HL-60 (cell line): ENCODE results near the gene DTD2.

Experiments used
- DNase-seq, 2 experiments: peaks; one replicate each; pipeline ENCODE4 v3.0.0-alpha.2; 2010 to 2020; ENCODE audit warnings: low read depth in 1 of 2, low spot score in 1 of 2
- H3K27ac ChIP-seq: fragments of 250-450 bp; sonication (Bioruptor Pico); replicated peaks from 2 replicates; pipeline ENCODE4 v1.5.1; 2020; ENCODE audit warnings: mild to moderate bottlenecking, moderate library complexity
- H3K27me3 ChIP-seq: fragments of 250-450 bp; sonication (Bioruptor Pico); 2 replicates; pipeline ENCODE4 v1.5.1; 2021; ENCODE audit warnings: mild to moderate bottlenecking, moderate library complexity; ENCODE audit not compliant: insufficient read depth, poor library complexity, severe bottlenecking
- H3K4me3 ChIP-seq: replicated peaks from 2 replicates; pipeline ENCODE4 v1.5.1; 2011; ENCODE audit warnings: mild to moderate bottlenecking, control low read depth, low read length; ENCODE audit not compliant: insufficient read depth
- CTCF ChIP-seq: IDR thresholded peaks from one replicate; pipeline ENCODE4 v1.5.1; 2011; ENCODE audit warnings: low read length, control low read depth, inconsistent platforms; ENCODE audit not compliant: insufficient read depth
- GABPA ChIP-seq: IDR thresholded peaks from 2 replicates; pipeline ENCODE4 v1.6.1; 2012; ENCODE audit warnings: low read depth
- POLR2AphosphoS5 ChIP-seq: IDR thresholded peaks from 2 replicates; pipeline ENCODE4 v1.6.1; 2012; ENCODE audit warnings: low read depth
- REST ChIP-seq: IDR thresholded peaks from 2 replicates; pipeline ENCODE4 v1.6.1; 2012; ENCODE audit warnings: low read depth; ENCODE audit not compliant: insufficient replicate concordance
- SPI1 ChIP-seq: IDR thresholded peaks from 2 replicates; pipeline ENCODE4 v1.6.1; 2012; ENCODE audit warnings: low read depth, mild to moderate bottlenecking, borderline replicate concordance

The DTD2 gene

DNA sequence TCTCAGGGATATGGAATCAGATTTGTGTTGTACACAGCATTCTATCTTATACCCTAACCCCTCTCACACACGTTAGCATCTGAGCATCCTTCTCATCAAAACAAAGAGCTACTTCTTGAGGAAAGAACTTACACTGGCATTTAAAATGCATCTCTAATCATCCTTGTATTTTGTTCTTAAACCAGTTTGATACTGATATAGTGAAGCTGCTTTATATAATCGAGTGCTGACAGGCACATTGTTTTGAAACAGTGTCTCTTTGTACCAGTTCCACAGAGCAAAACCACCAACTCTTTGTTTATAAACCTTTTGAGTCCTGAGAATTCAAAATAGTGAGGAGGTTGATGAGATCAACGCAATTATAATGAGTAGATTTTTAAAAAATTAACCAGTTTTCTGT lies 21.7 kb upstream of the DTD2 start:
- no peak overlapping the region for H3K27ac ChIP-seq
- no peak overlapping the region for H3K4me3 ChIP-seq
- no peaks in the 10 kb centered on the region for H3K27me3 ChIP-seq
- TF ChIP-seq POLR2AphosphoS5 (no peak), REST (no peak), CTCF (no peak), SPI1 (no peak), GABPA (no peak)
- DNase-seq, result no peak

GRCh38 chr14:31477248-31477647 lies 19.9 kb upstream of the DTD2 start:
- no peak for TF ChIP-seq CTCF
- no peak for DNase-seq
- no peaks in the 10 kb centered on the region for H3K27me3 ChIP-seq
- H3K27ac ChIP-seq, result no peak overlapping the region
- H3K4me3 ChIP-seq, result no peak overlapping the region

DNA sequence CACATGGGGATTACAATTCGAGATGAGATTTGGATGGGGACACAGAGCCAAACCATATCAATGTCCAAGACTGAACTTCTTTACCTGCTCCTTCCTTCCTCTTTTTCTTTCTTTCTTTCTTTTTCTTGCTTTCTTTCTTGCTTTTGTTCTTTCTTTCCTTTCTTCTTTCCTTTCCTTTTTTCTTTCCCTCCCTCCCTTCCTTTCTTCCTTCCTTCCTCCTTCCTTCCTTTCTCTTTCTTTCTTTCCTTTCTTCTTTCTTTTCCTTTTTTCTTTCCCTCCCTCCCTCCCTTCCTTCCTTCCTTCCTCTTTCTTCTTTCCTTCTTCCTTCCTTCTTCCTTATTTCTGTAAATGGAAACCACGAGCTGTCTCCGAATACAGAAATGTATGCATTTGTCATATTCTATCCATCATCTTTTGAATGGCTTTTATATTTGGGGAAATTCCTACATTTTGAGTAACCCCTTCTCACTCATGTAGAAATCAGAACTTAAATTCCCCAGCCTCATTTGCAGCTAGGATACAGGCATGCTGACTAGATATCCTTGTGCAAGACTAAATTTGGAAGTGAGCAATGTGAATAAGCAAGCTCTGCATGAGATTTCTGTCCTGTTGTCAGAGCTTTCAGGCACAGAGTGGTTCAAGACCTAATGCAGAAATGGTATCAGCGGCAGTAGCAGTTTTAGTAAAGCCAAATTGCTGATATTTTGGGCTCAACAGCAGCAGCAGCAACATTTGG lies 19.0 kb upstream of the DTD2 start:
- TF ChIP-seq POLR2AphosphoS5 (no peak), REST (no peak), CTCF (no peak), GABPA (no peak), SPI1 (no peak)
- H3K27ac ChIP-seq, result no peak overlapping the region

DNA sequence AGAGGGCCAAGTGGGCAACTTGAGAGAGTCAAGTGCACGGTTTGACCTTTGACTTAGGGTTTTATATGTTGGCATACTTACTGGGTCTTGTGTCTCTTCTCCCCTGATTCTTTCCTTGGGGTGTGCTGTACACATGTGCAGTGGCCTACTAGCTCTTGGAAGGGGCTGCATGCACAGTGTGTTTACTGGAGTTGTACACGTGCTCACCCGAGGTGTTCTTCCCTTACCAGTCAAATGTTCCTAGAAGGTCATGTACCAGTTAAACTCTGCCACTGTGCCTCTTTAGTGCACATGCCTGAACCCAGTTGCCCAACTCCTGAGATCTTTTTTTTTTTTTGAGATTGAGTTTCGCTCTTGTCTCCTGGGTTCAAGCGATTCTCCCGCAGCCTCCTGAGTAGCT lies 9.2 kb upstream of the DTD2 start:
- no peak overlapping the region for H3K27ac ChIP-seq
- DNase-seq, result no peak
- TF ChIP-seq GABPA (no peak), POLR2AphosphoS5 (no peak), REST (no peak), SPI1 (no peak), CTCF (no peak)
- H3K27me3 ChIP-seq, result no peaks in the 10 kb centered on the region
- H3K4me3 ChIP-seq, result no peak overlapping the region

More for the DNA sequence above, 19.0 kb upstream of the DTD2 start:
- DNase-seq, result no peak
- H3K4me3 ChIP-seq, result no peak overlapping the region
- no peaks in the 10 kb centered on the region for H3K27me3 ChIP-seq
